Measurements from ENCODE around the gene ANAPC13.

The ANAPC13 gene

GRCh38 chr3:134485718-134486576 lies at the start of gene ANAPC13, which contains the start of gene CEP63:
ANAPC13 (minus strand) TSS chr3:134485985; CDS start chr3:134482904, 3,081 bp downstream.
CEP63 (plus strand) TSS chr3:134486057; CDS start chr3:134495321, 9,264 bp downstream.
- peak; percentile 85 for DNase-seq (ENCODE audit: low read depth in 1 of 2, low spot score in 1 of 2)

GRCh38 chr3:134535186-134535970 lies 49.6 kb upstream of the ANAPC13 start:
- DNase-seq (ENCODE audit: low read depth in 1 of 2, low spot score in 1 of 2), result no peak

- no peak for DNase-seq (ENCODE audit: low read depth in 1 of 2, low spot score in 1 of 2)
Observed at GRCh38 chr3:134533493-134533892, 47.7 kb upstream of the ANAPC13 start.

GRCh38 chr3:134527538-134528186 lies 41.9 kb upstream of the ANAPC13 start:
- DNase-seq (ENCODE audit: low read depth in 1 of 2, low spot score in 1 of 2), result no peak

- DNase-seq (ENCODE audit: low read depth in 1 of 2, low spot score in 1 of 2), result no peak
Observed at GRCh38 chr3:134527037-134527436, 41.3 kb upstream of the ANAPC13 start.

- no peak for DNase-seq (ENCODE audit: low read depth in 1 of 2, low spot score in 1 of 2)
Observed at GRCh38 chr3:134526319-134526718, 40.5 kb upstream of the ANAPC13 start.

- DNase-seq (ENCODE audit: low read depth in 1 of 2, low spot score in 1 of 2), result no peak
Observed at GRCh38 chr3:134525293-134525692, 39.5 kb upstream of the ANAPC13 start.

GRCh38 chr3:134522541-134522940 lies 36.8 kb upstream of the ANAPC13 start:
- DNase-seq (ENCODE audit: low read depth in 1 of 2, low spot score in 1 of 2), result no peak

- DNase-seq (ENCODE audit: low read depth in 1 of 2, low spot score in 1 of 2), result no peak
Observed at GRCh38 chr3:134517791-134518190, 32.0 kb upstream of the ANAPC13 start.

GRCh38 chr3:134516905-134517304 lies 31.1 kb upstream of the ANAPC13 start:
- no peak for DNase-seq (ENCODE audit: low read depth in 1 of 2, low spot score in 1 of 2)

- DNase-seq (ENCODE audit: low read depth in 1 of 2, low spot score in 1 of 2), result no peak
Observed at GRCh38 chr3:134511500-134511899, 25.7 kb upstream of the ANAPC13 start.

GRCh38 chr3:134505485-134505884 lies 19.7 kb upstream of the ANAPC13 start:
- no peak for DNase-seq (ENCODE audit: low read depth in 1 of 2, low spot score in 1 of 2)

- DNase-seq (ENCODE audit: low read depth in 1 of 2, low spot score in 1 of 2), result no peak
Observed at GRCh38 chr3:134504132-134504531, 18.3 kb upstream of the ANAPC13 start.

GRCh38 chr3:134503266-134503665 lies 17.5 kb upstream of the ANAPC13 start:
- no peak for DNase-seq (ENCODE audit: low read depth in 1 of 2, low spot score in 1 of 2)

- DNase-seq (ENCODE audit: low read depth in 1 of 2, low spot score in 1 of 2), result no peak
Observed at GRCh38 chr3:134496471-134497071, 10.8 kb upstream of the ANAPC13 start.

GRCh38 chr3:134495980-134496379 lies 10.2 kb upstream of the ANAPC13 start:
- DNase-seq (ENCODE audit: low read depth in 1 of 2, low spot score in 1 of 2), result no peak

- no peak for DNase-seq (ENCODE audit: low read depth in 1 of 2, low spot score in 1 of 2)
Observed at GRCh38 chr3:134494495-134494894, 8.7 kb upstream of the ANAPC13 start.

GRCh38 chr3:134487406-134487805 lies 1.6 kb upstream of the ANAPC13 start:
- no peak for DNase-seq (ENCODE audit: low read depth in 1 of 2, low spot score in 1 of 2)

GRCh38 chr3:134486577-134487041 lies 824 bp upstream of the ANAPC13 start:
- no peak for DNase-seq (ENCODE audit: low read depth in 1 of 2, low spot score in 1 of 2)

GRCh38 chr3:134485075-134485717 lies 589 bp downstream of the ANAPC13 start:
- no peak for DNase-seq (ENCODE audit: low read depth in 1 of 2, low spot score in 1 of 2)
